MM.1S (cell line): ENCODE results near the gene GUCY1A2.

ENCODE experiments used
- EZH2 ChIP-seq: fragments of 300-600 bp; sonication (generic); optimal IDR thresholded peaks from 2 replicates; pipeline ENCODE3; 2017; ENCODE audit warnings: low read depth, mild to moderate bottlenecking, antibody characterized with exemption, low read length, mixed read lengths
- EZH2phosphoT487 ChIP-seq: fragments of 300-600 bp; sonication (generic); IDR thresholded peaks from 2 replicates; pipeline ENCODE4 v1.6.1; 2018; ENCODE audit warnings: antibody characterized with exemption, low read length
- TF ChIP-seq, protein P1 (sequence below): fragments of 300-600 bp; sonication (generic); IDR thresholded peaks from 2 replicates; pipeline ENCODE4 v1.5.1; 2016; ENCODE audit warnings: antibody characterized with exemption, low read length, mixed read lengths

- TF ChIP-seq EZH2 (no peak), EZH2phosphoT487 (no peak)
- TF ChIP-seq, protein P1, sequence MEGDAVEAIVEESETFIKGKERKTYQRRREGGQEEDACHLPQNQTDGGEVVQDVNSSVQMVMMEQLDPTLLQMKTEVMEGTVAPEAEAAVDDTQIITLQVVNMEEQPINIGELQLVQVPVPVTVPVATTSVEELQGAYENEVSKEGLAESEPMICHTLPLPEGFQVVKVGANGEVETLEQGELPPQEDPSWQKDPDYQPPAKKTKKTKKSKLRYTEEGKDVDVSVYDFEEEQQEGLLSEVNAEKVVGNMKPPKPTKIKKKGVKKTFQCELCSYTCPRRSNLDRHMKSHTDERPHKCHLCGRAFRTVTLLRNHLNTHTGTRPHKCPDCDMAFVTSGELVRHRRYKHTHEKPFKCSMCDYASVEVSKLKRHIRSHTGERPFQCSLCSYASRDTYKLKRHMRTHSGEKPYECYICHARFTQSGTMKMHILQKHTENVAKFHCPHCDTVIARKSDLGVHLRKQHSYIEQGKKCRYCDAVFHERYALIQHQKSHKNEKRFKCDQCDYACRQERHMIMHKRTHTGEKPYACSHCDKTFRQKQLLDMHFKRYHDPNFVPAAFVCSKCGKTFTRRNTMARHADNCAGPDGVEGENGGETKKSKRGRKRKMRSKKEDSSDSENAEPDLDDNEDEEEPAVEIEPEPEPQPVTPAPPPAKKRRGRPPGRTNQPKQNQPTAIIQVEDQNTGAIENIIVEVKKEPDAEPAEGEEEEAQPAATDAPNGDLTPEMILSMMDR = no peak
These were observed 139.2 kb downstream of the GUCY1A2 start for GRCh38 chr11:106879029-106879428.
